Right lobe of liver (tissue), 6 donors: ENCODE results near the gene CBX7. TPM values are rescaled to one million over a fixed set of nuclear protein-coding genes. Genes with fewer than 3 reads are reported as not detected.
A peak's percentile ranks its signal among the peaks of the same experiment; 100 is the strongest.

Experiments used
- ATAC-seq, 4 donors: fragments of 200-7000 bp; cut with Tn5 transposase; one replicate each; pipeline ENCODE4 v1.9.1; 2020; ENCODE audit warnings: mild to moderate bottlenecking in 4 of 4, moderate library complexity in 4 of 4
- DNase-seq, 3 donors: peaks; one replicate each; pipeline ENCODE4 v3.0.0-alpha.2; 2020
- H3K27ac ChIP-seq, 3 donors: fragments of 200-600 bp; one replicate each; pipeline ENCODE4 v1.8.0; 2022
- H3K27me3 ChIP-seq, 2 donors: fragments of 200-600 bp; one replicate each; pipeline ENCODE4 v1.8.0; 2022
- H3K36me3 ChIP-seq, 4 donors: fragments of 200-600 bp; sonication (generic) in 1 of 4; one replicate each; pipeline versions ENCODE4 v1.5.1 to v1.8.0; 2017 to 2022; ENCODE audit warnings: control low read depth in 1 of 4
- H3K4me1 ChIP-seq, 4 donors: fragments of 200-600 bp; sonication (generic) in 1 of 4; one replicate each; pipeline versions ENCODE4 v1.5.1 to v1.8.0; 2017 to 2022; ENCODE audit warnings: control low read depth in 1 of 4
- H3K4me3 ChIP-seq, 3 donors: fragments of 200-600 bp; one replicate each; pipeline ENCODE4 v1.8.0; 2022
- H3K9me3 ChIP-seq, 4 donors: fragments of 200-600 bp; sonication (generic) in 1 of 4; one replicate each; pipeline versions ENCODE4 v1.5.1 to v1.8.0; 2017 to 2022; ENCODE audit warnings: control low read depth in 1 of 4
- POLR2A ChIP-seq: fragments of 450-650 bp; IDR thresholded peaks from one replicate; pipeline ENCODE4 v1.6.1; 2017; ENCODE audit warnings: antibody characterized with exemption, mild to moderate bottlenecking
- WGBS: methylation state at CpG from one replicate; pipeline ENCODE4 v1.1.6; 2018; ENCODE audit warnings: low coverage, low lambda C conversion rate; ENCODE audit not compliant: insufficient coverage; ENCODE audit errors: missing lambda C conversion rate; 5-methylcytosine and 5-hydroxymethylcytosine counted together
- intact Hi-C, 2 donors: fragments of 100-400 bp; cut with DNase I; formaldehyde crosslinking; loops; one replicate each; pipeline versions ENCODE4 v1.11.2 to v1.14.1; 2022
- total RNA-seq, 6 experiments: library from RNA; depleted of rRNA in 2 of 6; stranded (reverse); fragments of >200 nt in 2 of 6; fragmentation: NEBNext Ultra II Directional in 3 of 6; extraction: Animal tissue kit (Norgen Biotek cat#: 25700) in 3 of 6; gene quantifications; one replicate each; pipeline versions ENCODE4 v1.1.0 to v1.2.4, GENCODE V29; 2016 to 2023
- TF ChIP-seq, protein P1 (sequence below), 4 donors: fragments of 200-600 bp in 3 of 4; fragments of 450-650 bp in 1 of 4; IDR thresholded peaks; one replicate each; pipeline versions ENCODE4 v1.5.1 to v1.8.0; 2016 to 2022; ENCODE audit warnings: antibody characterized with exemption in 4 of 4, mild to moderate bottlenecking in 2 of 4
- donor health status: DM: no; HTN: yes; CAD: no.
- donor health status: DM: no; HTN: no; CAD: no.
- donor health status: DM: no; HTN: no; CAD: no.
- donor health status: DM: no; HTN: yes; CAD: no.
- donor health status: DM: no; HTN: yes; CAD: no.

CBX7 gene
- total RNA-seq, 6 experiments from 2014 or later = 8.0 to 14.5 (median 12.9) TPM

DNA sequence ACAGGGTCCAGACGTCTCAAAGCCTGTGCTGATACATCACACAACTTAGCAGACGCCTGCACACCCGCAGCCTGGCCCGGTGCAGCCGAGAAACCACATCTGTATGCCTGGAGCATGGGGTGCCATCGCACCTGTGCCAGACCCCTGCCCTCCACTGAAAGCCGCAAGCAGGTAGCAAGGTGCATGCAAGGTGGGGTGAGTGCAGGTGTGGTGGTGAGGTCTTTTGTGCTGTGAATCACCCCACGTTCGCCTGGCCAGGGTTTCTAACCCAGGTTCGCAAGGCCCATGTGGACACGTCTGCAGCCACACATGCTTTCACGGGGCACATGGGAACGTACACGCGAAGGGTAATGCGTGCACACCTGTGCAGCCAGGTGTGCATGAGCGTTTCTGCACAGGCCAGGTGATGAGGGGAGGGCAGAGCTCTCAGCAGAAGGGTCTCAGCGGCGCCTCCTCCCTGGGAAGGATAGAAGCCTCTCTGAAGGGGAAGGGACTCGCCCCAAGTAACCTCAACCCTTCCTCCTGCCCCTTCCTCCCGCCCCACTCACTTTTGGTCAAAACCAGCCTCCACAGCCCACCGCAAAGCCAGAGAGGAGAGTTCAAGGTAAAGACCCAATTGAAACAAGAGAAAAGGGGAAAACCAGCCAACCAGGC, 19.5 kb downstream of the CBX7 start:
- no peaks in the 10 kb centered on the region for H3K4me1 ChIP-seq
- H3K36me3 ChIP-seq = no peaks in the 10 kb centered on the region
- WGBS = 75% methylated on average over 4 of the region's 22 CpGs
- no peak for ATAC-seq
- no peak overlapping the region for H3K4me3 ChIP-seq
- DNase-seq = no peak
- H3K27ac ChIP-seq = no peak overlapping the region
- TF ChIP-seq POLR2A = no peak
- TF ChIP-seq, protein P1, sequence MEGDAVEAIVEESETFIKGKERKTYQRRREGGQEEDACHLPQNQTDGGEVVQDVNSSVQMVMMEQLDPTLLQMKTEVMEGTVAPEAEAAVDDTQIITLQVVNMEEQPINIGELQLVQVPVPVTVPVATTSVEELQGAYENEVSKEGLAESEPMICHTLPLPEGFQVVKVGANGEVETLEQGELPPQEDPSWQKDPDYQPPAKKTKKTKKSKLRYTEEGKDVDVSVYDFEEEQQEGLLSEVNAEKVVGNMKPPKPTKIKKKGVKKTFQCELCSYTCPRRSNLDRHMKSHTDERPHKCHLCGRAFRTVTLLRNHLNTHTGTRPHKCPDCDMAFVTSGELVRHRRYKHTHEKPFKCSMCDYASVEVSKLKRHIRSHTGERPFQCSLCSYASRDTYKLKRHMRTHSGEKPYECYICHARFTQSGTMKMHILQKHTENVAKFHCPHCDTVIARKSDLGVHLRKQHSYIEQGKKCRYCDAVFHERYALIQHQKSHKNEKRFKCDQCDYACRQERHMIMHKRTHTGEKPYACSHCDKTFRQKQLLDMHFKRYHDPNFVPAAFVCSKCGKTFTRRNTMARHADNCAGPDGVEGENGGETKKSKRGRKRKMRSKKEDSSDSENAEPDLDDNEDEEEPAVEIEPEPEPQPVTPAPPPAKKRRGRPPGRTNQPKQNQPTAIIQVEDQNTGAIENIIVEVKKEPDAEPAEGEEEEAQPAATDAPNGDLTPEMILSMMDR (IDR thresholded peaks at IDR 0.05) = no peak
- H3K9me3 ChIP-seq = no peaks in the 10 kb centered on the region
- H3K27me3 ChIP-seq = no peaks in the 10 kb centered on the region
- intact Hi-C loops = loop anchor here in 1 of 2 donors (10.0 kb wide), 1 partner anchor 268 kb away; no protein-coding TSS in a partner anchor

DNA sequence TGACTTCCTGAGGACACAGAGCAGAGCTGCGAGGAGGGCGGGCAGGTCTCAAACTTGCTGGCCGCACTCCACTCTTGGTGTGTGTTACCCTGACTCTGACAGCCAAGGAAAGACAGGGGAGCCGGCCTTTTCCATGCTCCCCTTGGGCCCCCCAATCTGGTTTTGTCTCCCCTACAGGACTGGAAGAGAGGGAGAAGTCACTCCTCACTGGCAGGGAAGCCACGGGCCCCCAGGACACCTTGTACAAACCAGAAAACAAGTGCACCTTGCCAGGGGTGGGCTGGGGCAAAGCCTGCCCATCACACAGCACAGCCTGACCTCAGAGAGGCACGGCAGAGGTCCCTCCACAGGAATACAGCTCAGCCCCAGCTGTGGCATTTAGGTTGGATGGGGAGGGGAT, 20.2 kb downstream of the CBX7 start:
- intact Hi-C loops = loop anchor here in 1 of 2 donors (10.0 kb wide), 1 partner anchor 267 kb away; no protein-coding TSS in a partner anchor

DNA sequence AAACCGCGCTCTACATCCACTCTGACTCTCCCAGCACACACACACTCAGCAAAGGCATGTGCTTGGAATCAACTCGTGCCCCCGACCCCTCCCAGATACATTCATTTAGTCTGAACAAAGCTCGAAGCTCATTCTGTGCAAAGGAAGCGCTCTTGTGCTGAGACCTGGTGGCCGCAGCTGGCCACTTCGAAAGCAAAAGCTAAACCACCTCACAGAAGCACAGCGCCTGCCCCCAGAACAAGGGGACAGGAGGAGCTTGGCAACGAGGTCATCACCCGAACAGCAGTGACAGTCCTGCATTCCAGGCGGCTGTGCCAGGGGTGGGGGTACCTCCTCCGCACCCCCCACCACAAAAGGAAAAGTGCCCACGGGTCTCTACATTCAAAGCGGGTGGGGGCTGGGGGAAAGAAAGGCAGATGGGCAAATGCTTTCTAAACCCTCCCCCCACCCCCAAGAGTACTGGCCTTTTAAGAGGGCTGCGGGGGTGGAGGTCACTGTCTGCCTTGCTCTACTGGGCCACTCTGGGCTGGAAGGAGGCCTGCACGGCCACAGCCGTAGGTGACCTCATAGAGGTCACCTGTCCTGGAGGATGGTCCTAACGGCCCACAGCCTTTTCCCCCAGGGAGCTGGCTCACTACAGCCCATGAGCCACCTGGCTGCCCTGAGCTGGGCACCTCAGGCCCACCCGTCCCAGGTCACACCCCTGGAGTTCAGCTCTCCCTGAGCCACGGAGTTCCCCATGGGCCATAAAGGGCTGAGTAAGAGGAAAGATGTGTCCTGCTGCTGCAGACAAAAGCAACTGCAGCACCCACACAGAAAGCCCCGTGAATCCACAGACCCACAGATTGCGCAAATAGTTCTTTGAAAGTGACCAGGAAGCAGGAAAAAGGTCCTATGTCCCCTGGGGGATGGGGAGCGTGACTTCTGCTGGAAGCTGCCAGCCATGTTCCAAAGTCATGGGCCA, 21.3 kb downstream of the CBX7 start:
- WGBS = 62% methylated on average over 12 of the region's 24 CpGs
- ATAC-seq = peak in 3 of 4 donors; percentile 11 to 52 (median 31)
- no peaks in the 10 kb centered on the region for H3K36me3 ChIP-seq
- no peaks in the 10 kb centered on the region for H3K27me3 ChIP-seq
- no peaks in the 10 kb centered on the region for H3K4me1 ChIP-seq
- H3K27ac ChIP-seq = no peak overlapping the region
- no peak for DNase-seq
- TF ChIP-seq, protein P1 (IDR thresholded peaks at IDR 0.05) = no peak
- TF ChIP-seq POLR2A = no peak
- H3K4me3 ChIP-seq = no peak overlapping the region
- intact Hi-C loops = loop anchor here in 1 of 2 donors (10.0 kb wide), 1 partner anchor 266 kb away; no protein-coding TSS in a partner anchor
- H3K9me3 ChIP-seq = no peaks in the 10 kb centered on the region

More for the DNA sequence above, 20.2 kb downstream of the CBX7 start:
- Histone ChIP-seq H3K36me3 (no peaks in the 10 kb centered on the region), H3K27ac (no peak overlapping the region), H3K4me1 (no peaks in the 10 kb centered on the region), H3K27me3 (no peaks in the 10 kb centered on the region), H3K9me3 (no peaks in the 10 kb centered on the region), H3K4me3 (no peak overlapping the region)
- DNase-seq (no peak), ATAC-seq (no peak)
- 87% methylated on average over 3 of the region's 6 CpGs for WGBS
- TF ChIP-seq, protein P1 (IDR thresholded peaks at IDR 0.05) = no peak
- no peak for TF ChIP-seq POLR2A

DNA sequence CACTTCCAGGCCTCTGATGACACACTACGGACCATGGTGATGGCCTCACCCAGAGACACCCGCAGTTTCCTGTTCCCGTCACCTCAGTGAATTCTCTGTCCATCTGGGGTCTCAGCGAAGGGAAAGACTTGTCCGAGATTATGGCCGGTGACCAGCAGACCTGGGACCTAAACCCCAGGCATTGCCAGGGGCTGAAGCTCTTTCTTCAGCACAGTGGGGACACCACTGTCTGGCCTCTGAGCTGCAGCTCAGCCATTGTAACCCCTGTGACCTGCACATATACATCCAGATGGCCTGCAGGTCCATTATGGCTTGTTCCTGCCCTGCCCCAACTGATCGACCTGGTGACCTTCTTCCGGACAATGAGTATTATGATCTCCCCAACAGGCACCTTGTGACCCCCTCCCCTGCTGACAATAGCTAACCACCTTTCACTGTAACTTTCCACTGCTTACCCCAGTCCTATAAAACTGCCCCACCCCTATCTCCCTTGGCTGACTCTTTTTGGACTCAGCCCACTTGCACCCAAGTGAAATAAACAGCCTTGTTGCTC, 22.3 kb downstream of the CBX7 start:
- no peaks in the 10 kb centered on the region for H3K27me3 ChIP-seq
- no peak overlapping the region for H3K27ac ChIP-seq
- no peak for TF ChIP-seq POLR2A
- TF ChIP-seq, protein P1 (IDR thresholded peaks at IDR 0.05) = no peak
- DNase-seq = no peak
- WGBS = no CpG with 5 or more reads among the region's 8 CpGs
- no peak for ATAC-seq
- no peaks in the 10 kb centered on the region for H3K9me3 ChIP-seq
- intact Hi-C loops = loop anchor here in 1 of 2 donors (10.0 kb wide), 1 partner anchor 265 kb away; no protein-coding TSS in a partner anchor
- no peak overlapping the region for H3K4me3 ChIP-seq
- no peaks in the 10 kb centered on the region for H3K36me3 ChIP-seq
- no peaks in the 10 kb centered on the region for H3K4me1 ChIP-seq
